OCI-LY7 (cell line): ENCODE data around the gene PARD6G. TPM values are rescaled to one million over a fixed set of nuclear protein-coding genes. Genes with fewer than 3 reads are reported as not detected.

Experiments used
- BruUV-seq: library from RNA; stranded (reverse); fragments of 400-500 nt; replicated peaks from 2 replicates; lab custom pipeline; 2021; lab: Mats Ljungman, UMichigan
- CTCF ChIA-PET: fragments of 300-600 bp; sonication (Branson Sonifier 250); formaldehyde crosslinking; loops from one replicate; lab custom pipeline; 2022; ENCODE audit warnings: antibody characterized with exemption; ENCODE audit not compliant: unreplicated experiment; lab: Charles Lee
- POLR2A ChIA-PET: fragments of 300-600 bp; sonication (Branson Sonifier 250); formaldehyde crosslinking; loops from one replicate; lab custom pipeline; 2022; ENCODE audit warnings: antibody characterized with exemption; lab: Charles Lee
- DNase-seq: peaks from one replicate; pipeline ENCODE4 v3.0.0-alpha.2; 2015; ENCODE audit warnings: low spot score
- H2AFZ ChIP-seq: fragments of 200-600 bp; sonication (generic), shearing (Covaris generic); 2 replicates; pipeline ENCODE4 v1.6.1; 2014; ENCODE audit warnings: mild to moderate bottlenecking, antibody characterized with exemption, low read length, moderate library complexity
- H3K27ac ChIP-seq: fragments of 200-600 bp; sonication (generic); 2 replicates; pipeline ENCODE4 v1.5.1; 2014; ENCODE audit warnings: mixed run types, low read depth, mild to moderate bottlenecking, moderate library complexity, low read length, inconsistent platforms; ENCODE audit not compliant: poor library complexity, severe bottlenecking
- H3K36me3 ChIP-seq: fragments of 200-600 bp; sonication (generic); 2 replicates; pipeline ENCODE4 v1.6.1; 2014; ENCODE audit warnings: mild to moderate bottlenecking, antibody characterized with exemption, low read length, moderate library complexity, mixed read lengths; ENCODE audit not compliant: insufficient read depth
- H3K4me1 ChIP-seq: fragments of 200-600 bp; sonication (generic); 2 replicates; pipeline ENCODE4 v1.5.1; 2014; ENCODE audit warnings: mild to moderate bottlenecking, low read length; ENCODE audit not compliant: insufficient read depth, poor library complexity, severe bottlenecking
- H3K4me2 ChIP-seq: fragments of 200-600 bp; sonication (generic); 2 replicates; pipeline ENCODE4 v1.6.1; 2014; ENCODE audit warnings: mild to moderate bottlenecking, low read length
- H3K4me3 ChIP-seq: fragments of 200-600 bp; sonication (generic); 2 replicates; pipeline ENCODE4 v1.5.1; 2014; ENCODE audit warnings: mild to moderate bottlenecking, low read depth, low read length; ENCODE audit not compliant: poor library complexity, severe bottlenecking
- H3K79me2 ChIP-seq: fragments of 200-600 bp; sonication (generic); 2 replicates; pipeline ENCODE4 v1.6.1; 2016; ENCODE audit warnings: low read depth, mild to moderate bottlenecking, low read length, moderate library complexity, mixed read lengths; ENCODE audit not compliant: insufficient read depth
- H3K9me2 ChIP-seq: fragments of 200-600 bp; sonication (generic); 2 replicates; pipeline ENCODE4 v1.6.1; 2016; ENCODE audit warnings: mild to moderate bottlenecking, low read length, mixed read lengths; ENCODE audit not compliant: insufficient read depth
- H3K9me3 ChIP-seq: fragments of 200-600 bp; sonication (generic); 2 replicates; pipeline ENCODE4 v1.6.1; 2014; ENCODE audit warnings: mild to moderate bottlenecking, mixed run types, low read length, mixed read lengths
- H4K20me1 ChIP-seq: fragments of 200-600 bp; sonication (generic); 2 replicates; pipeline ENCODE4 v1.6.1; 2014; ENCODE audit warnings: mild to moderate bottlenecking, antibody characterized with exemption, low read length, moderate library complexity, mixed read lengths; ENCODE audit not compliant: insufficient read depth
- CTCF ChIP-seq: fragments of 200-600 bp; sonication (generic); conservative IDR thresholded peaks from 2 replicates; pipeline ENCODE4 v1.5.1; 2014; ENCODE audit warnings: mild to moderate bottlenecking, antibody characterized with exemption, low read length, moderate library complexity, mixed read lengths
- EZH2phosphoT487 ChIP-seq: fragments of 200-600 bp; sonication (generic); IDR thresholded peaks from 2 replicates; pipeline ENCODE4 v1.6.1; 2018; ENCODE audit warnings: low read depth, borderline replicate concordance, mild to moderate bottlenecking, mixed run types, antibody characterized with exemption, low read length, moderate library complexity, mixed read lengths
- intact Hi-C: fragments of 100-400 bp; cut with micrococcal nuclease; formaldehyde crosslinking; loops from one replicate; pipeline ENCODE4 v1.10.0; 2022; ENCODE audit not compliant: unreplicated experiment
- total RNA-seq, 2 experiments: library from RNA; depleted of rRNA in 1 of 2; stranded (reverse); fragments of >200 nt in 1 of 2; shearing (Covaris generic) in 1 of 2; gene quantifications; 2 replicates each; pipeline ENCODE4 v1.2.3, GENCODE V29; 2014 to 2022

The PARD6G gene
- total RNA-seq, 2 experiments from 2014 or later = 0.03 TPM; not detected in 1

- no peaks in the 10 kb centered on the region for H3K79me2 ChIP-seq
- H3K36me3 ChIP-seq = no peaks in the 10 kb centered on the region
- no peaks in the 10 kb centered on the region for H3K9me2 ChIP-seq
- CTCF ChIA-PET = no interaction called here
- no peaks in the 10 kb centered on the region for H3K4me1 ChIP-seq
- no peak overlapping the region for H3K4me3 ChIP-seq
- BruUV-seq = no TSS peak
- H3K4me2 ChIP-seq = no peak overlapping the region
- POLR2A ChIA-PET = no interaction called here
- no peaks in the 10 kb centered on the region for H4K20me1 ChIP-seq
- DNase-seq = no peak
- no peak overlapping the region for H2AFZ ChIP-seq
- intact Hi-C loops = no loop called here
- TF ChIP-seq EZH2phosphoT487 (no peak), CTCF (no peak)
- no peaks in the 10 kb centered on the region for H3K9me3 ChIP-seq
- H3K27ac ChIP-seq = no peak overlapping the region
These were observed 4.4 kb upstream of the PARD6G start for GRCh38 chr18:80251700-80252099.

- H3K4me1 ChIP-seq = no peaks in the 10 kb centered on the region
- no peaks in the 10 kb centered on the region for H4K20me1 ChIP-seq
- no peak overlapping the region for H3K4me3 ChIP-seq
- TF ChIP-seq CTCF (no peak), EZH2phosphoT487 (no peak)
- no peaks in the 10 kb centered on the region for H3K9me2 ChIP-seq
- DNase-seq = no peak
- no TSS peak for BruUV-seq
- H2AFZ ChIP-seq = no peak overlapping the region
- H3K36me3 ChIP-seq = no peaks in the 10 kb centered on the region
- no peaks in the 10 kb centered on the region for H3K9me3 ChIP-seq
- no peak overlapping the region for H3K27ac ChIP-seq
- no peaks in the 10 kb centered on the region for H3K79me2 ChIP-seq
- intact Hi-C loops = no loop called here
- ChIA-PET POLR2A (no interaction called here), CTCF (no interaction called here)
- H3K4me2 ChIP-seq = no peak overlapping the region
These were observed 3.5 kb upstream of the PARD6G start for GRCh38 chr18:80250740-80251364.

GRCh38 chr18:80249217-80250093 is 2.1 kb upstream of the PARD6G start:
- Histone ChIP-seq H3K27ac (no peak overlapping the region), H3K36me3 (no peaks in the 10 kb centered on the region), H3K79me2 (no peaks in the 10 kb centered on the region), H2AFZ (no peak overlapping the region), H3K4me1 (no peaks in the 10 kb centered on the region), H4K20me1 (no peaks in the 10 kb centered on the region), H3K4me3 (no peak overlapping the region), H3K9me2 (no peaks in the 10 kb centered on the region), H3K9me3 (no peaks in the 10 kb centered on the region), H3K4me2 (no peak overlapping the region)
- ChIA-PET CTCF (no interaction called here), POLR2A (no interaction called here)
- no TSS peak for BruUV-seq
- intact Hi-C loops = no loop called here
- DNase-seq = no peak
- no peak for TF ChIP-seq EZH2phosphoT487
- no peak for TF ChIP-seq CTCF
